GM18519 (cell line): Measurements from ENCODE around the gene DR1.

Experiments used
- ATAC-seq: cut with Tn5 transposase; IDR thresholded peaks from one replicate; pipeline ENCODE4 v1.9.1; 2021; ENCODE audit warnings: mild to moderate bottlenecking, moderate library complexity; ENCODE audit not compliant: unreplicated experiment, low FRiP score

Gene DR1

DNA sequence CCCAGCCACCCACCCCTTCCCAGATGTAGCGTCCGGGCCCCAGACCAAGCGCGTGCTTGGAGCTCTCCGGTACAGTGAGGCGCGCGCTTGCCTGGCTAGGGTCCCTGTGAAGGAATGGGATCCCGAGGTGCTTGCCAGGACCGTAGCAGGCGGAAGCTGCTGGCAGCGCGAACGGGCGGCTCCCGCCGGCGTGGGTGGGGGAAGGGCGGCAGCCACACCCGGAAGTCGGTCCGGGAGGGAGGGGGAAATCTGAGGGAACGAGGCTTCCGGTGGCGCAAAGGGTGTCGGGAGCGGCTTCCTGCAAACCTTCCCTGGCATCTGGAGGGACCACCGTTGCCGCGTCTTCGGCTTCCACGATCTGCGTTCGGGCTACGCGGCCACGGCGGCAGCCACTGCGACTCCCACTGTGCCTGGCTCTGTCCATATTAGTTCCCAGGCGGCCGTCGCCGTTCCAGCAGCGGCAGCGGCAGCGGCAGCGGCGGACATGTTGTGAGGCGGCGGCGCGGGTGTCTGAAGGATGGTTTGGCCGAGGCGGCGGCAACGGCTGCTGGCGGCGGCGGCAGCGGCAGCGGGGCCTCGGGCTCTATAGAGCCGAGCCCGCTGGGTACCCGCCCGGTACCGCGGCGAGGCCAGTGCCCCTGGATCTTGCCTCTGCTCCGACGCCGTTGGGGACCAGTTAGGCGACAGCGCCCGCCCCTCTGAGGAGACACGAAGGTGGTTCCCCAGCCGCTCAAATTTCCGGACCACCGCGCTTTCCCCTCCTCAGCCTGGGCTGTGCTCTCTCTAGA lies at the start of gene DR1:
TSS of gene DR1 (plus strand) at position 275 of the 788 bp plus-strand sequence. CDS start 739 bp downstream, outside the sequence.
- peak; percentile 39 for ATAC-seq

DNA sequence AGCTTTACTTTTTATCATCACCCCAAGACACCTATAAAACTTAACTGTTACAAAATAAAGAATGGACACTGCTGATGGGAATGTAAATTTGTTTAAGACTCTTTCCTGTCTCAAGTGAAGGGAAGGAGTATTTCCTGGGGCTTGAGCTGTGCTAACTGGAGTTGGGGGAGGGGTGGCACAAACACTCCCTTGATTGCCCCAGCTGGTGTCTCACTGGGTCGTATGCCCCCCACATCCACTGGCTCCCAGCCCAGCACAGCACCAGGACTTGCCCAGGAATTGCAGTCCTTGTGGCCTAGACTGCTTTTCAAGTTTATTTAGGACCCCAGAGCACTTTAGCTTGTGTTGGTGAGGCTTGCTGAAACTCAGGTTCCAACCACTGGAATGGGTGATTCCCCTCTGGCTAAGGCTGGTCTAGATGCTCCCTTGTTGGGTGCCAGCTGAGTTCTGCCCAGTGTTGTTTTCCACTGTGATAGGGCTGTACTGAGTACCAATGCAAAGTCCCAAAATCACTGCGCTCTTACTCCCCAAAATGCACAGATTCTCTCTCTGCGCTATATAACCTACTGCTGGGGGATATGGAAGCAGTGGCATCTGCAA lies 49.1 kb upstream of the DR1 start:
- no peak for ATAC-seq

DNA sequence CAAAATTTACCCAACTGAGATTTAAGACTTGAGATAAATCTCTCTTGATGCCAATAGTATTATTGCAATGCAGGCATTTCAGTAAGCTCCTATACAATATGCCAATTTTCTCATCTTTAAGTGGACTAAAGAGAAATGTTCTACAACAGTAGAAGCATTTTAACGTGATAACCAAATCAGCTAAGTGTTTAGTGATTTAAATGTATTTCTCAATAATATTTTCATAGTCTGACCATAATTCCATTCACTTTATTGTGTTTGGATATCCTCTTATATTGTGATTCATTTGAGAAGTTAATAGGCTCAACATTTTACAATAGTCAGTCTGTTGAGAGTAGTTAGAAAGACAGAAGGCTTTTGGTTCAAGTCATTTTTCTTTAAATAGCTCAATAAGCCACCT lies 44.6 kb upstream of the DR1 start:
- no peak for ATAC-seq

DNA sequence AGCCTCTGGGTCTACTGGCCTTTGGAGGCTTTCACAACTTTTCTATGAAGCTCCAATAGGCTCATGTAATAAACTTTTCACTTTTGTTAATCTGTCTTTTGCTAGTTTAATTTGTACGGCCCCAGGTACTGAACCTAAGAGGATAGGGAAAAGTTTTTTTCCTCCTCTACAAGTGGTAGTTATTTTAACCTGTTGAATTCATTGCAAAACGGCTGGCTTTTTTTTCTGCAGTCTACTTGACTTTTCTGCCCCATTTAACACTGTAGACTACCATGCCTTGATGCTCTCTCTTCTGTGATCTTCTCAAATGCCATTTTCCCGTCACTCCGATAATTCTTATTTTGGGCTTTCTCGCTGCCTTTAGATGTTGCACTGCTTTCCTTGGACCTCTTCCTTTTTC lies 43.6 kb upstream of the DR1 start:
- no peak for ATAC-seq

DNA sequence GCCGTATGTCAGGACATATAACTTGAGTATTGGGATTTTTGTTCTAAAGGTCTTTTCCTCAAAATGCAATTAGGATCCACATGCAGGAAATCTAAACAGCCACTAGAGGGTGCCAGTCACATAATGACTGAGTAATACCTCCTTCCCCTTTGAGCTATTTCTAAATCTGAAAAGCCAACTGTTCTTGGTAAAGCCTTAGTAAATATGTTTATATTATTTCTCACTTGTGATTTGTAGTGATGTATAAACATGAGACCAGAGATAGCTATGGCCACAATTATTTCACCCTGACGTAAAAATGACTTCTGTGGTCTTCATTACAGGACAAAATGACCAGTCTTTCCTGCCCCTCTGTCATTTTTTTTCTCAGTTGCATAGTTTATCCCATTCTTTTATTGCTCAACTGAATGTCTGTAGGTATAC lies 41.0 kb upstream of the DR1 start:
- ATAC-seq = no peak

DNA sequence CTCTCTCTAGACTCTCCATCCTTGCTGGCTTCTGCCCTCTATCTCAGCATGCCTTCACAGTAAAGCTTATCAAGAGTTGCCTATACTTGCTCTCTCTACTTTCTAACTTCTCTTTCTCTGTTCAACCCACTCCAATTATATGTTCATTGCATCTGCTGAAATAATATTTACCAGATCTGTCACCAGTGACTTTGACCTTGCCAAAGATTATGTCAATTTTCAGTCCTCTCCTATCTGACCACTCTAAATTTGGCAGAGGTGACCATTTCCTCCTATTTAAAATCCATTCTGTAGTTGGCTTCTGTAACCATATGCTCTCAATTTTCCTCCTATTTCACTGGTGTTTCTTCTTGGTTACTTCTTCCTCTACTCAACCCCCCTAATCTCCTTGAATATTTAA lies 38.8 kb upstream of the DR1 start:
- no peak for ATAC-seq

DNA sequence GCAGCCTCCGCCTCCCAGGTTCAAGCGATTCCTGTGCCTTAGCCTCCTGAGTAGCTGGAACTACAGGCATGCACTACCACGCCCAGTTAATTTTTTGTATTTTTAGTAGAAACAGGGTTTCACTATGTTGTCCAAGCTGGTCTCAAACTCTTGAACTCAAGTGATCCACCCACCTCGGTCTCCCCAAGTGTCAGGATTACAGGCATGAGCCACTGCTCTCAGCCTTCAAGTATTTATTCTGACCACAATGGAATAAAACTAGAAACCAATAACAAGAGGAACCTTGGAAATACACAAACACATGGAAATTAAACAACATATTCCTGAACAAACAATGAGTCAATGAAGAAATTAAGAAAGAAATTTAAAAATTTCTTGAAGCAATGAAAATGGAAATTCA lies 32.7 kb upstream of the DR1 start:
- no peak for ATAC-seq

DNA sequence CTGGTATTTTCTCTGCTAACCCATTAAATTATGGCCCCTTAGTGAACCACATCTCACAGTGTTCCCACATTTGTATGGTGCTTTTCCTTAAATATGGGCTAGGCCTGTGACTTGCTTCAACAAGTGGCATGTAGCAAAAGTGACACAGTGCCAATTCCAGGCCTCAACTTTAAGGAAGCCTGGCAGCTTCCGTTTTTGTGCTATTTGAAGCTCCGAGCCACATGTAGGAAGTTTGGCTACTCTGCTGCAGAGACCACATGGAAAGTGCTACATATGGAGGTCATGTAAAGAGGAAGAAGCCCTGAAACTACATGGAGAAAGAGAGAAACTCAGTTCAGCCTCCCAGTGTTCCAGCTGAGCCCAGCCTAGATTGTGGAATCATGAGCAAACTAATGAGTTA lies 28.5 kb upstream of the DR1 start:
- ATAC-seq = no peak

DNA sequence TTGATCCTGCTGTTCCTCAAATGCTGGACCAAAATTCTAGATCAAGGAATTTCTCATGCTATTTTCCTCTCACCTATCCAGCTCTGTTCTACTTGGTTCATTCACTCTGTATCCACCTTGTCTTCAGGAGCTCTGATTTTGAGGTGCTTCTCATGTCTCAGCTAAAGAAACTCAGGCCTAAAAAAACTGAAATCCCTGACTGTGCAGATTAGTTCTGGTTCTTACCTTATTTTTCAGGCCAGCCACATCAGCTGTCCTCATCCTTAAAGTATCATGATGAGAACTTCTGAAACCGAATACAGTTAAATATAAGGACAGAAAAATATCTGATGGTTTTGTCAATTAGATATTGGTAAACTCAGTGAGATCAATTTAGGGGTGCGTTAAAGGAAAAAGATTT lies 27.8 kb upstream of the DR1 start:
- ATAC-seq = no peak

DNA sequence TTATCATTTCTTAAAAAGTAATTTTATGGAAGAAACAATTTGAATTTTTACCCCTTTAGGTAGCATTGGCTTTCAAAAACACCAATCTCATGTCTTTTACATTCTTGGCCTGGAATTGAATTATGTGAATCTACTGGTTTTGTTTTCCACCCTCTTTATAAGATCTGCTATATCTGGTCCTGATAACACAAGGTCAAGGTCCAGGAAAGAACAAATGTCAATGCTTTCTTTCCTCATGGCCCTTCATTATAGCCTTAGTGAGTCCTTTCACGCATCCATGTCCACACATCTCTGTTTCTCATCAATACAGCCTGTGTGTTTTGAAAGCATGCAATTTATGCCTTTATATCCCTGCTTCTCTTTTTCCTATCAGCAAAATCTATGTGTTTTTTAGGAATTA lies 24.0 kb upstream of the DR1 start:
- no peak for ATAC-seq

DNA sequence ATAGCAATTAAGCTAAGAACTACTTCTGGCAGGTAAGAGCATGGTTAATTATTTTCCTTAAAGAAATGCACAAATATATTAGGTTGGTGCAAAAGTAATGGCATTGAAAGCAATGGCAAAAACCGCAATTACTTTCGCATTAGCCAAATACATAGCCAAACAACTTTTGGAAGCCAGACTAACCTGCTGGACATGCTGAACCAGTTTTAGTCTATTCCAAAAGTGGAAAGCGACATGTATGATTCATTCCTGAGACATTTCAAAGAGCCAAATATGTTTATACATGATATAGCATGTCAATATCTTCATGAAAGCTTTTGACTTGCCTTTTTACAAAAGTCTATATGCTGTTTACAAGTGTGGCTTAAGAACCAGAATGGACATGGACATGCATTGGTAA lies 23.4 kb upstream of the DR1 start:
- no peak for ATAC-seq

DNA sequence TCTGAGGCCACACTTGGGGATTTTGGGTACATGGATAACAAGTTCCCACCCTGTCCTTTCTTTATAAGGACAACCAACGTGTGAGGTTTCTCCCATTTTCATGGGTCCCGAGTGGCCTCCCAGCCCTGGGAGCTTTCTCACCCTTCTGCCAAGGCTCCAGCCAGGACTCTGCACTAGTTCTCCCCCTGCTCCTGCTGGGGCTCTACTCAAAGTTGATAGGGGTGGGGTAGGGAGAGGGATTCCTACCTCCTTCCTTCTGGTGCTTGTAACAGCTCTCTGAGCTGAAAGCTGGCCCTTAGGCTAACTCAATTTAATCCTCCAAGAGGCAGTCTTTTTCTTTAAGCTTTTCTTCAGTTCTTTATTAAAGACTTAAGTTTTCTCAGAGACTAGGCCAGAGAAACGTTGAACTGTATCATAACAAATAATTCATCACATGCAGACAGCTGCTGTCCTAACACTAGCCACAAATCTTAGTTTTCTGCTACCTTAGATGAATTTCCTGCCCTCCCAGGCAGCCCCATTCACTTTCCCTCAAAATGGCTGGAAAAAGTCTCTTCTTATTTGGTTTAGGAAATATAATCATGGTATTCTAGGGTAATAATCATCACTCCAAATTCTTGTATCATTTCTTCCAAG lies 22.4 kb upstream of the DR1 start:
- ATAC-seq = no peak

DNA sequence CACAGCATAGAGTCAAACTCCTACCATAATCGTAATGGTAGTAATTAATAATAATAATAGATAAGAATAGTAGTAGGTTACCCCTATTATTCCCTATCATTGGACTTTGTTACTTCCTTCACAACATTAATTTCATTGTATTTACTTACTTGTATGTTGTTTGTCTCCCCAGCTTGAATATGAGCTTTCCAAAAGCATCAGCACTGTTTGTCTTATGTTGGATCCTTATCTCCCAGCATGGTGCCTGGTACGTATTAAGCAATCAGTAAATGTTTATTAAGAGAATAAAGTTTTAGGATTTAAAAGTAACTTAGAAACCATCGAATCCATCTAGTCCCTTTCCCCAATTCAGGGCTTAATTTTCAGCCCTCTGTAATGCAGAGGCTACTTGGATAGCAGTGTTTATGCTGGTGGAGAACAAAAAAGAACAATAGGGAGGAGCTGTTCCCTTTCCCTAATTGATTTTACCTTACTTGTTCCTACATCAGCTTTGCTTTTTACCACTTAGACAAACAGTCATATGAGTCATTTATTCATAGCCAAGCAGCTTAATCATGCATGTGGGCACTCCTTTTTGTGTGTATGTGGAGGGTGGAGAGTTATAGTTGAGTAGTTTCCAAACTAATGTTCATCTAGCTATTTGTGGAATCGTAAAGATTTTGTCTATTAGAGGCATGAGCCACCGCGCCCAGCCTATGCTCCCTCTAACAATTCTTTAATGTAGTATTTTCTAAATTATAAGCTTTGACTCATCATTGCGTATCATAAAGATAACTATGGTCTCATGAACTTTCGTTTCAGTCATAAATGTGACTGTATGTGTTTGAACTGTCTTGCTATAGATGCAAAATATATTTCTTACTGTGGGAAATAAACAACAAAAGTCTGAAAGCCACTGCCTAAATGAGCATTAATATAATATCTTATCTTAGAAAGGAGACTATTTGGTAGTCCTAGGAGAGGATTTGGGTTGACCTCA lies 20.9 kb upstream of the DR1 start:
- ATAC-seq = no peak

DNA sequence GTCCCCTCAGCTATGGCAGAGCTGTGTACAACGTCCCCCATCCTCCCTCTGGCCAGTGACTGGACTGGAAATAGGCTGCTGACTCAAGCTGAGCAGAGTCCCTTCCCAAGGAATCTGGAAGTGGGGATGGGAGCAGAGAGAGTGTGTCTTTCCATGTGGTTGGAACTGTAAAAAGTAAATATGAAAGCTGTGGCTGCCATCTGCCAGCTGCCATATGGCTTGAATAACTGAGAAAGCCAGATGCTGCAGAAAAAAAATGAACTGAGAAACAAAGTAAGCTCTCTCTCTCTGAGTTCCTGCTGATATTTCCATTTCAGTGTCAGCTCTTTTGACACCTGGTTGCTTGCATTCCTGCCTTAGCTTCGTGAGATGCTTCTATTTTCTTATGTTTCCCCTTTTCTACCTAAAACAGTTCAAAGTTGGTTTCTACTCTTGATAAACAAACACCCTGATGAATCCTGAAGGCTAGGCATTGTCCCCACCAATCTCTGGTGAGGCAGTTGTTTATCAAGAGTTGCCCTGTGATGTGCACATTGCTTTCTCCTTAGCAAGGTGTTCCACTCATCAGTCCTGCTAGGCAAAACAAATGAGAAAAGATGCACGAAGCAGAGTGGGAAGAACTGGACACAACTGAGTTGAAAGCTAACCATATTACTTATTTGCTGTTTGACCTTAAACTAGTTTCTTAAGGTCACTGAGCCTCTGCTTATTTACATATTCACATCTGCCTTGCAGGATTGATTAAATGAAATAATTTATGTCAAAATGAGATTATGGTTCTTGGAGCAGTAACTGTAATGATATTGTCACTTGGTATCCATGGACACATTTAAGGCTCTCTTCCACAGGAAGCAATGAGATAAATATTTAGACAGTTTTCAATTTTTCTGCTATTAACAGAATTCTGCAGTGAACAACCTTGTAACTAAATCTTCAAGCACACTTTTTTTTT lies 16.6 kb upstream of the DR1 start:
- ATAC-seq = no peak

DNA sequence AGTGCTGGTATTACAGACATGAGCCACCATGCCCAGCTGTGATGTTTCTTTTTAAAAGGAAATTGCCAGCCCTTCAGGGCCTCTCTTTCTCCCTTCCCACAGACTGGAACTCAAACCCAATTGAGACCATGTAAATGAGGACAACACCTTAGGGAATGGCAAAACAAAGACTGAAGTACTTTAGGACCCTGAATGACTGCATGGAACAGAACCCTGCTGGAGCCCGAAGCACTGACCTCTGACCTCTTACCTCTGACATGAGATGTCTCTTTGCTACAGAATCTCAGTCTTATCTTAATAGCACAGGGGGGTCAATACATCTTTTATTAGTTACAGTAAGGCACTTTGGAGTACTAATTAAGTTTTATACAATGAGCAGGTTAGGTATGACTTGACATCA lies 15.5 kb upstream of the DR1 start:
- ATAC-seq = no peak

DNA sequence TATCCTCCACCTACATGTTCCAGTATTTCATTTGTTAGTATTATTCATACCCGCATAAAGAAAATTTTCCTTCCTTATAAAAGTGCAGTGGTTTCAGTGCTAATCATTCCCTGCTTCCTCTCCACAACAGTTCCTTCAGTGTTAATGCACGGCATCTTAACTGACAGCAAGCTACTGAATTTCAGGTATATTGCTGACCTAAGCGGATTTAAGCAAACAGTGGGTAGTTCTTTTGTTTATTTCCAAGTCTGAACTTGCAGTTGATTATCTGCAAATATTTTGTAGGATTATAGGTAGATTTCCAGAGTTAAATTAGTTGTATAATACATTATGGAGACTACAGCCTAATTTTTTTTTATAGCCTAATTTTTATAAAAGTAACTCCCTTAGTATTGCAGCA lies 15.1 kb upstream of the DR1 start:
- no peak for ATAC-seq

DNA sequence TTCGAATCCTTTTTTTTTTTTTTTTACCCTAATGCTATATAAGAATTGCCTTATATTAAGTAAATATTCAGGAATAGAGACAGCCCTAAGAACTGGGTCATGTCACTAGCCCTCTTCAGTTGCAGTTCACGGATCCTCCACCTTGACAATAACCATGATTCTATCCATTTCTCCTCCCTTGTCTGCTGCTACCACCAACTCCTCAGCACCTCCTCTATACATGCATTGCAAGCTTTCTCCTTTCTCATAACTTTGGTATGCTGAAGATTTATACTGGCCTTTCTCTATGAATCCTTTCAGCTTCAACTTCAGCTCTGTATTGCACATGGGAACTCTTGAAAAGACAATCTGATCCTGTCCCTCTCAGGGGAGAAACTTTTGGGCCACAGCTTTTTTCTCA lies 14.3 kb upstream of the DR1 start:
- no peak for ATAC-seq

DNA sequence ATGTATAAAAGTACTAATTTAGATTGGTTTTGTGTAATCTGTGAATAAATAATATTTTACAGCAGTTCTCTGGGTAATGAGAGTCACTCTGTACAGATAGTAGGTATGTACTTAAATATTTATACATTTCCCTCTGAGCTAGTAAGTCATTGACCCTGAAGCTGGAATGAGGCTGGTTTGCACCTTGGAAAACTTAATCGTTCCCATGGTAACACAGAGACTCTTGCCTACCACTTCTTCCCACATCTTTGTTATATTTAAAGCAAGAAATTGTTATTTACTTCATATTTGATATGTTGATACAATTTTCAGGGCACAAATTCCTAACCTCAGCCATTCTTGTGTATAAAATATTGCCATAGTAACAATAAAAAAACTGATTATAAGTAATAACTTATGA lies 13.3 kb upstream of the DR1 start:
- no peak for ATAC-seq

DNA sequence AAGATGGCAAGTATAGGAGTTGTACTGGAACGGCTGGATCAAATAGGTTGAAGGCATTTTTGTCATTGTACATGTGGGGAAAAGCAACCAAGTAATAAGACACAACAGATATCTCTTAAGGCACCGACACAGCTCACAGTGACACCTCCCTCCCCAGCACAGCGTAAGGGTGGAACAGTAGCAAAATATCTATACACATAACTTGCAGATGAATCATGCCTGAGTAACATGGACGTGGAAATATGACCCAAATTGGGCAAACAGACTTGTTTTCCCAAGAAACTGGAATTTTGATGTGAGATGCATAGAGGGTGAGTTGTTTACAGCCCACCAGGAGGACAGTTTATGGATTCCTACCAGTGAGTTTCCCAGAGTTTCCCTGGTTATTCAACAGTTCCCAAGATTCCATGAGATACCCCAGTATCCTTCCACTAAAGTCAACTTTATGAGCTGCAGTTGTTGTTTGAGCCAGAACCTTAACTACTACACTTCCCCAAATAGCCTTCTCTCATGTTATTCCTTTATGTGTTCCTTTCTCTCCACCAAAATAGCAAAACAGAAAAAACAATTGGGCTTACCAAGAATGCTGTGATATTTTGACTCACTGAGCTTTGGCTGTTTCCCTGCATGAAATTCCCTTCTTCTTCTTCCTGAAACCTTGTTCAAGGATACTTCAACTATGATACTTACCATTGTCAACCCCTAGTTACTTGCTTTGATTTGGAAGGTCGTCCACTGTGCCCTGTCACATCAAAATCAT lies 7.1 kb upstream of the DR1 start:
- no peak for ATAC-seq
